HG02938 (cell line): ENCODE measurements around the gene ITGB1.

Source experiments
- ATAC-seq: cut with Tn5 transposase; IDR thresholded peaks from one replicate; pipeline ENCODE4 v1.9.1; 2021; ENCODE audit warnings: mild to moderate bottlenecking, moderate library complexity; ENCODE audit not compliant: unreplicated experiment

The ITGB1 gene

GRCh38 chr10:32956365-32957197, 1.4 kb downstream of the ITGB1 start:
- ATAC-seq, result no peak

DNA sequence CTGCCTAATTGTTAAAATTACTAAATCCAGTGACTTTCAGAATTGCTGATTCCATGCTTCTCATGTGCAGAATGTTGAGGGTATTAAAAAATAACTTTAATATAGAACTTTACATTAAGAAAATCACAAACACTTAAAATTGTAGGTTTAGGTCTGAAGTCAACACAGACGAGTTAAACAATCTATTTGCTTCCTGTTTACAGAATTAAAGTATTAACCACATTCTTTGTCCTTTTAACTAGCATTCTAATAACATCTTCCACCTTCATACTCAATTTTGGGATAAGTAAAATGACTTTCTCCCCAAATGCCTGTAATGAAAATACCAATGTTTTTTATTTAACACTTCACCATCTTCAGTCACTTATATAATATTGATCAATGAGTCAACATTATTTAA, 2.2 kb downstream of the ITGB1 start:
- no peak for ATAC-seq

- ATAC-seq, result no peak
These were observed 2.7 kb downstream of the ITGB1 start for GRCh38 chr10:32955299-32955772.

DNA sequence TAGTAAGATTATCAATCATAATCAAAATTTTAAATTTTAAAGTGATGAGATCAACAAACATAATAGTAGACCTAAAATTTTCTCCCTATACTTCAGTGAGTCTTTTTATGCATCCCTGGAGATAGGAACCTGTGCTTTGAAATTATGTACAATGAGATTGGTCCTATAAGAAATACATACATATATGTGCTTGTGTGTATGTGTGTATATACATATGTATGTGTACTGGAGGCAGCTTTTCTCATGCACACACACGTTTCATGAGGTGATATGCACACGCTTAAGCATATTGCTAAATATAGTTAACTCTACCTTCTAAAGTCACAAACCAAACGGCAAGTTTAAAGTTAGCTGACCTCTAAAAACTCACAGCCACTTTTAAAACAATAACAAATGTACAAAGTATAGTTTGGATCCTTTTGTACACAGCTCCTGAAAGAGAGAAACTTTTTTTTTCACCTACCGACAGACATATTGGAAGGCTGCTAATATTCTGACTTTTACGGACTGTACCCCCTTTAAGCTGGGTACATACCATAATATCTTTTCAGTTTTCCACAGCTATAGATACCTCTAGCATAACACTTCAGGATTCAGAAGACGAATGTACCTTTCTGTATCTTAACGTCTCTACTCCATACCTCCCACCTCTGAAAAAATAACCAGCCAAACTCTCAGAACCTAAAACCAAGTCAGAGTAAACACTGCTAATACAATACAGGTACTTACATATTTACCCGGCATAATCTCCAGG, 3.3 kb downstream of the ITGB1 start:
- ATAC-seq, result no peak

- no peak for ATAC-seq
These were observed 4.0 kb downstream of the ITGB1 start for GRCh38 chr10:32954080-32954479.

DNA sequence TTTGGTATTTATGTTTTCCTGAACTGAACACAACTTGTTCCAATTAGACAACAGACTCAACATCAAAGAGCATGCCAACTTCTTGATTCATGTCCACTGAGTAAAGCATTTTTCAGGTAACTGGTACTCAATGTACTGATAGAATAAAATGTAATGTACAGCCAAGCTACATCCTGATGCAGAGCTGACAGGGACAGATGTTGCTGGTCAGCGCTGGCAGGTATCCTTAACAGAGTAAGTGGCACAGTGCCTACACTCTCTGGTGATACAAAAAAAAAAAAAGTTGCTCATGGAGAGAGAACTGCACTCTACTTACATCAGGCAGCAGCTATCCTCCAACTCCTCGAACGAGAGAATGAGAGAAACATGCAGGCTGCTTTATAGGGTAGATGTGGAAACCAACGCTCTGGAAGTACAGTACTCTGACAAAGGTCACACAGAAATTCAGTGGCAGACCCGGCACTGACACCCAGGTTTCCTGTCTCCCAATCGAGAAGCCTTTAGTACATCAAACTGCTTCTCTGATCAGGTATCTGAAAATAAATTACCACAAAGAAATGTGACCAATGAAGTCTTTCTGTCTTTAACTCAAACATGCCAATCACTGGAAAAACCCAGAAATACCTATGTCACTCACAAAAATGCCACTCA, 4.6 kb downstream of the ITGB1 start:
- no peak for ATAC-seq

DNA sequence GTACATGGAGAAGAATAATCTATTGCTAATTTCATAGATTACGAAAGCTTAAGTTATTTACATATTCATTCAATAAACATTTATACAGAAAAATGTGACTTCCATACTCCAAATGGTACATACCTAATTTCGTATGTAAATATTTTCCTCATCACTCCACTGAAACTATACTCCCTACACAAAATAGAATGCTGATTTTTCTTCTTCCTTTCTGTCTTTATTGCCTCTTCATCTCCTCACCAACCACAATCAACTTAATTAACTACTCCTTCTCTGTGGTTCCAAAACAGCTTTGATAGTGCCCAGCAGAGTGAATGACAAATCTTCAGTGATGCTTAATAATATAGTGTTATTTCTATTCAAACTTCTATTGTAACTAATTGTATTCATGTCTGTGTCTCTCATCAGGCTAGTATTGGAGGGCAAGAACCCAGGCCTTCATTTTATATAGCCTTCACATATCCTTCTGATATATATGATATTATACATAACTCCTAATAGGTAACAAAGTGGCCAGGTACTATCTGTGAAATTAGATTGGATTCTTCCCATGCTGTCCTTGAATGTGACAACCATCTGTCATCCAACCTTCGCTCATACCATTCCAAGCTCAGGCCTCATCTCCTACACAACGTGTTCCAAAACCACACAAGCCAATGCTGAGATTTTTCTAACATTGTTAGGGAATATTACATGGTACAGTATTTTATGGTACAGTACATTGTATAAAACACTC, 5.3 kb downstream of the ITGB1 start:
- ATAC-seq, result no peak

- no peak for ATAC-seq
These were observed 5.9 kb downstream of the ITGB1 start for GRCh38 chr10:32952094-32952493.

- no peak for ATAC-seq
These were observed 6.9 kb downstream of the ITGB1 start for GRCh38 chr10:32951111-32951510.

- no peak for ATAC-seq
These were observed 7.4 kb downstream of the ITGB1 start for GRCh38 chr10:32950591-32951108.

DNA sequence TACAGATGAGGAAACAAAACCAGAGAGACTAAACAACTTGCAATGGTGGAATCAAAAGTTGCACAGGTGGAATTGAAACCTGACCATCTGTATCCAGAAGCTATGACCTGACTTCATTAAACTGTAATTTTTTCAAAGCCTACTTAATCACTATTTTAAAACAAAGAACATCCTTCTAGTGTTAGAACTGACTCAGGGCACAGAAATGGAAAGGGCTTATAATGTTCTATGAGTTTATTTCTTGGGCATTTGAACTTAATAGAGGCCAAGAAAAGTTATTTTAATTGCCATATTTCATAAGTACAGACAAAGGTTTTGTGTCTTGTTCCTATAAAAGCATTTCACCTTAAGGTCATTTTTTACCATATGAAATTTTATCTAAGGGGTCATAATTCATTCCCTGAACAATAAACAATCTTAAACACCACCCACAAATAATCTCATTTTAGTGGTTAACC, 8.8 kb downstream of the ITGB1 start:
- ATAC-seq, result no peak

DNA sequence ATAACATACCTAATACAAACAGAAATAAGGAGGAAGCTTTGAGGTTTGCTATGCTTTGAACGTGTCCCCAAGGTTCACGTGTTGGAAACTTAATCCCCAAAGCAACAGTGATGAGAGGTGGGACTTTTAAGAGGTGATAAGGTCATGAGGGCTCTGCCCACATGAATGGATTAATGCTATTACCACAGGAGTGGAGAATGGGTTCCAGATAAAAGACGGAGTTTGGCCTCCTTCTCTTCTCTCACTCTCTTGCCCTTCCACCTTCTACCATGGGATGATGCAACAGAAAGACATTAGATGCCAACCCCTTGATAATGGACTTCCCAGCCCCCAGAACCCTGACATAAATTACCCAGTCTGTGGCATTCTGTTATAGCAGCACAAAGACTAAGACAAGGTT, 9.6 kb downstream of the ITGB1 start:
- no peak for ATAC-seq

GRCh38 chr10:32947586-32947985, 10.4 kb downstream of the ITGB1 start:
- no peak for ATAC-seq

- ATAC-seq, result no peak
These were observed 11.9 kb downstream of the ITGB1 start for GRCh38 chr10:32946108-32946507.

GRCh38 chr10:32943854-32944661, 14.0 kb downstream of the ITGB1 start:
- ATAC-seq, result no peak

- peak; percentile 71 for ATAC-seq
These were observed 14.6 kb downstream of the ITGB1 start for GRCh38 chr10:32943395-32943794.

- ATAC-seq, result no peak
These were observed 15.9 kb downstream of the ITGB1 start for GRCh38 chr10:32942081-32942480.

GRCh38 chr10:32941357-32941756, 16.7 kb downstream of the ITGB1 start:
- no peak for ATAC-seq
